Vagina (tissue), 2 donors: ENCODE results near the gene PLXDC1.

Experiments used
- CTCF ChIP-seq, 3 experiments: fragments of 450-650 bp in 2 of 3; fragments of 200-600 bp in 1 of 3; sonication (generic) in 1 of 3; IDR thresholded peaks; one replicate each; pipeline ENCODE4 v1.5.1; 2017 to 2019; ENCODE audit warnings: antibody characterized with exemption in 3 of 3, mild to moderate bottlenecking in 2 of 3, moderate library complexity in 2 of 3
- POLR2A ChIP-seq, 2 donors: fragments of 450-650 bp; IDR thresholded peaks; one replicate each; pipeline ENCODE4 v1.6.1; 2017; ENCODE audit warnings: antibody characterized with exemption in 2 of 2, mild to moderate bottlenecking in 2 of 2, moderate library complexity in 2 of 2

- TF ChIP-seq CTCF (IDR thresholded peaks at IDR 0.05) (no peak), POLR2A (IDR thresholded peaks at IDR 0.05) (no peak)
Measured at GRCh38 chr17:39170109-39170508, 18.7 kb upstream of the PLXDC1 start.
